Measurements from ENCODE around the gene PLTP. TPM values are rescaled to one million over a fixed set of nuclear protein-coding genes. Genes with fewer than 3 reads are reported as not detected.
"Not testable (repeated sequence)": the region's sequence is repeated elsewhere in the genome, so short reads cannot be mapped to it uniquely, and the experiment has no call there.

PLTP gene
- total and polyA plus RNA-seq, 2 donors = 51.5 to 221 TPM

DNA sequence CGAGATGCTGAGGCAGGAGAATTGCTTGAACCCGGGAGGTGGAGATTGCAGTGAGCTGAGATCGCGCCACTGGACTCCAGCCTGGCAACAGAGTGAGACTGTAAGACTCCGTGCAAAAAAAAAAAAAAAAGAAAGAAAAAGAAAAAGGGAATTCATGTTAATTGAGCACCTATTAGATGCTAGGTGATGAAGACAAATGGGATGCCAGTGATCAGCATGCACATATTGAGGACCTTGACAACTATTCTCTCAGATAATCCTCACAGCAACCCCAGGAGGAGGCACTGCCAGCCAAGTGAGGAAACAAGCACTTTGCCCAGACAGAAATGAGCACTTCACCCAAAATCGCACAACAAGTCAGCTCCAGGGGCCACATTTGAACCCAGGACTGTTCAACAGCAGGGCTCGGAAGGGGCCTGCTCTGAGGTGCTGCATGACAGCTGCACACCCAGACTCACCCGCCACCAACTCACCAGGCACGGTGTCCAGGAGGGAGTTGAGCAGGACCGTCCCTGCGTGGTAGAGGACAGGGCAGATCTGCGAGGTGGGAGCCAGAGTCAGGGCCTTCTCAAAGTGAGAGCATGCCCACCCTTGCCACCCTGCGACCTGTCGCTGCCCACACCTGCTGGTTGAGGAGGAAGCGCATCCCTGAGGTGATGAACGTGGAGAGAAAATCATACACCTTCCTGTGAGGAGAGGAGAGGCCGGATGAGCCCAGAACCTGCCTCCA lies 4.6 kb downstream of the PLTP start:
- Histone ChIP-seq H3K4me1 (ENCODE audit: insufficient read depth) (no peaks in the 10 kb centered on the region), H3K4me3 (ENCODE audit: low read depth, low read length) (no peak overlapping the region), H3K27ac (ENCODE audit: low read depth) (no peak overlapping the region), H3K36me3 (ENCODE audit: insufficient read depth) (no peaks in the 10 kb centered on the region)
- WGBS = 94% methylated on average over 17 of the region's 17 CpGs
- no peak for DNase-seq (ENCODE audit: extremely low spot score)

DNA sequence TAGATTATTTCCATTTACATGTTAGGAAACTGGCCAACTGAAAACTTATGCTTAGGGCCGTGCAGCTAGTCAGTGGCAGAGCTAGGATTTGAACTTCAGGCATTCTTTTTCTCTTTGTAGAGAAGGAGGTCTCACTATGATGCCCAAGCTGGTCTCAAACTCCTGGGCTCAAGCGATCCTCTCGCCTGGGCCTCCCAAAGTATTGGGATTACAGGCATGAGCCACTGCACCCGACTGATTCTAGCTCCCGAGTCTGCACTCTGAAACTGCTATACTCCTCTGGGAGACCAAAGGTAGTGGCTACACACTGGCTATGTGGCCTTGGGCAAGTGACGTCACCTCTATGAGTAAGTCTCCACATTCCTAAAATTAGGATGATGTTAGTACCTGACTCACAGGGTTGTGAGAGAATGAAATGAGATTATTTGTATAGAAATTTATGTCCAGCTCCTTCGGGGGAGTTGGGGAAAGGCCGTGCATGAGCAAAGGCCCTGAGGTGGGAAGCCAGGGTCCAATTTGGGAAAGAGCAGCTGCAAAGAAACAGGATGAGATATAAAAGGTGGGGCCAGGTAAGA lies 6.4 kb downstream of the PLTP start:
- no peaks in the 10 kb centered on the region for H3K4me1 ChIP-seq (ENCODE audit: insufficient read depth)
- 89% methylated on average over 8 of the region's 8 CpGs for WGBS
- H3K27ac ChIP-seq (ENCODE audit: low read depth) = no peak overlapping the region
- DNase-seq (ENCODE audit: extremely low spot score) = no peak
- H3K4me3 ChIP-seq (ENCODE audit: low read depth, low read length) = no peak overlapping the region
- H3K36me3 ChIP-seq (ENCODE audit: insufficient read depth) = no peaks in the 10 kb centered on the region

DNA sequence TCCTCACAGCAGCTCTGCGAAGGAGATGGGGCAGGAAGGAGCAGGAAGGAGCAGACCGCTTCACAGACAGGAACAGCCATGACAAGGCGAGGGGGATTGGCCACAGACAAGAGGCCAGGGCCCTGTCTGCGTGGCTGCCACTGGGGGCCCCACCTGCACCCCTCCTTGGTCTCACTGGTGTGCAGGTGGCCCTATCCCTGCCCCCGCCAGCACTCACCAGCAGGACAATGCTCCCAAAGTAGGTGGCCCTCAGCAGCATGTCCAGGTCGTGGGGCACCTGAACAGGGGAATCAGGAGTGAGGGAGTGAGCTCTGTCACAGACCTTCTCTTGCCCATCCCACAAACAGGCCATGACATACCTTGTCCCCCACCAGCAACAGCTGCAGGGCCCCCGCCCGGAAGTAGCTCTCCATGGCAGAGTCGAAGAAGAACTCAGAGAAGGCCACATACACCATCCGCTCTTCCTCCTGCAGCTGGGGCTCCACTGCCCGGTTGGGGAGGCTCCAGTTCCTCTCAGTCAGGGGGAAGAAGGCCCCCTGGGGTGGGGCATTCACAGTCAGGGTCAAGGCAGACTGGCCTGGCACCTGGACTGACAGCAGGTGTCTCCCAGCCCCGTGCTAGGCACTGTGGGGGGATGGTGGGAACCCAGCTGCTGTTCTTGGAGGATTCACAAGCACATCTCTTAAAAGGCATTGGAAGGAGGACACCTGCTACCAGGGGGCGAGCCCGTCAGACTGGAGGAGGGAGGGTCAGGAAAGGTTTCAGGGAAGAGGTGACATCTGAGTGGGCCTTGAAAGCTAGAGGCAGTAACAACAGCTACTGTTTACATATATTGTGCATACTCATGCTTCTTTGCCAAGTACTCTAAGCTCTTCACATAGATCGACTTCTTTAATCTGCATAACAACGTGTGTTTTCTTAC lies 7.1 kb downstream of the PLTP start:
- H3K36me3 ChIP-seq (ENCODE audit: insufficient read depth) = no peaks in the 10 kb centered on the region
- H3K4me3 ChIP-seq (ENCODE audit: low read depth, low read length) = no peak overlapping the region
- WGBS = 83% methylated on average over 16 of the region's 16 CpGs
- no peak overlapping the region for H3K27ac ChIP-seq (ENCODE audit: low read depth)
- DNase-seq (ENCODE audit: extremely low spot score) = no peak
- H3K4me1 ChIP-seq (ENCODE audit: insufficient read depth) = no peaks in the 10 kb centered on the region

DNA sequence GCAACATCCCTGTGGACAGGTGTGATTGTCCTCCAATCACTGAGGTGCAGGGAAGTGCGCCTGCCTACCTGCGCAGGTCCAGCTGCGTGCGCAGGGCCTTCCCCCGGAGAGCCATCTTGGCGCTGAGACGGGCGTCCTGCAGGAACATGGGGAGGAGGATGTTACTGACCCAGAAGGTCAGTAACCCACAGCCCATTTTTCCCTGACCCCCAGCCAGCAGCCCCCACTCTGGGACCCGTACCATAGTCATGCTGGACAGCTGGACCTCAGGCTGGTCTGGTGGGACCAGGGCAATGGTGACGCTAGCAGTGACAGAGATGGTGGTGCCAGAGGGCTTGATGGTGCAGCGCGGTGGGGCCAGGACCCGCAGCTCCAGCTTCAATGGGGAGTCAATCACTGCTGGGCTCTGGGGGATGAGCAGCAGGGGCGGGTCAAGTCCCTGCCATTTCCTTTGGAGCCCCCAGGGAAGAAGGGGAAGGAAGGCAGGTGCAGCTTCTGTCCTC lies 9.7 kb downstream of the PLTP start:
- no peak for DNase-seq (ENCODE audit: extremely low spot score)
- Histone ChIP-seq H3K27ac (ENCODE audit: low read depth) (no peak overlapping the region), H3K4me3 (ENCODE audit: low read depth, low read length) (no peak overlapping the region), H3K36me3 (ENCODE audit: insufficient read depth) (peaks cover 3% of the 10 kb centered on the region), H3K4me1 (ENCODE audit: insufficient read depth) (no peaks in the 10 kb centered on the region)
- 93% methylated on average over 14 of the region's 14 CpGs for WGBS

DNA sequence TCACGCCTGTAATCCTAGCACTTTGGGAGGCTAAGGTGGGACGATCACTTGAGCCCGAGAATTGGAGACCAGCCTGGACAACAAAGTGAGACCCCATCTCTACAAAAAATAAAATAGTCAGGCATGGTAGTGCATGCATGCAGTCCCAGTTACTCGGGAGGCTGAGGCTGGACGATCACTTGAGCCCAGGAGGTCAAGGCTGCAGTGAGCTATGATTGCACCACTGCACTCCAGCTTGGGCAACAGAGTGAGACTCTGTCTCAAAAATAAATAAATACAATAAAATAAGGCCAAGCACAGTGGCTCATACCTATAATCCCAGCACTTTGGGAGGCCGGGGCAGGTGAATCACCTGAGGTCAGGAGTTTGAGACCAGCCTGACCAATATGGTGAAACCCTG lies 10.6 kb downstream of the PLTP start:
- H3K4me1 ChIP-seq (ENCODE audit: insufficient read depth); H3K4me3 ChIP-seq (ENCODE audit: low read depth, low read length); H3K27ac ChIP-seq (ENCODE audit: low read depth); H3K36me3 ChIP-seq (ENCODE audit: insufficient read depth); DNase-seq (ENCODE audit: extremely low spot score): not testable (repeated sequence)
- WGBS = 96% methylated on average over 6 of the region's 6 CpGs

DNA sequence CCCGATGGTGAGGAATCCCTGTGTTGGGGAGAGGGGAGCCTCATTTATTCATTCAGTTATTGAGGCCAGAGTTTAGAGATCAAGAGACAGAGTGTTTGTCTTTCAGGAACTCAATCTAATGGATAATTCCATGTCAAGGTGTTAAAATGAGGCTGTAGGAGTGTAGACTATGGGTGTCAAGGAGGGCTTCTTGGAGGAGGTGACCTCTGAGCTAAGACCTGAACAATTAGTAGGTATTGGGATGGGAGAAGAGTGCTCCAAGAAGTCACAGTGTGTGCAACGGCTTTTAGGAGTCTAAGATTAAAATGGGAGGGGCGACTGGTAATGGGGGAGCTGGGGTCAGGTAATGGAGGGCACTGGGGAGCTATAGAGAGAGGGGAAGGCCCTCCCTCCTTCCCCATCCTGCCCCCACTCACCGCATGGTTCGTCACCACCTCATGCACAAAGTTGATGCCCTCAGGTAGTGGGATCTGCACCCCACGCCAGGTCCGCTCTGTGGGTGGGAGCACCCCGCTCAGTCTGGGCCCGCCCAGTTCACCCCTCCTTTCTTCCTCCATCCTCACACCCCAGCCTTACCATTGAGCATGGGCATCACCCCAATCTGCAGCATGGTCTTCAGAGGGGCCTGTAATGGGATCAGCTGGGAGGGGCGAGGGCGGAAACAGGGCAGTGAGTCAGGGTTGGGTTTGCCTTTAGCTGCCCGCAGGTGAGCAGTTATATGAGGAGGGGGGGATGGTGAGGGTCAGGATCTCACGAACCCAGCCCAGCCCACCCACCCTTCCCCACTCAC lies 12.7 kb downstream of the PLTP start:
- no peak for DNase-seq (ENCODE audit: extremely low spot score)
- no peak overlapping the region for H3K27ac ChIP-seq (ENCODE audit: low read depth)
- WGBS = 87% methylated on average over 13 of the region's 13 CpGs
- H3K36me3 ChIP-seq (ENCODE audit: insufficient read depth) = peaks cover 4% of the 10 kb centered on the region
- H3K4me1 ChIP-seq (ENCODE audit: insufficient read depth) = no peaks in the 10 kb centered on the region
- no peak overlapping the region for H3K4me3 ChIP-seq (ENCODE audit: low read depth, low read length)

DNA sequence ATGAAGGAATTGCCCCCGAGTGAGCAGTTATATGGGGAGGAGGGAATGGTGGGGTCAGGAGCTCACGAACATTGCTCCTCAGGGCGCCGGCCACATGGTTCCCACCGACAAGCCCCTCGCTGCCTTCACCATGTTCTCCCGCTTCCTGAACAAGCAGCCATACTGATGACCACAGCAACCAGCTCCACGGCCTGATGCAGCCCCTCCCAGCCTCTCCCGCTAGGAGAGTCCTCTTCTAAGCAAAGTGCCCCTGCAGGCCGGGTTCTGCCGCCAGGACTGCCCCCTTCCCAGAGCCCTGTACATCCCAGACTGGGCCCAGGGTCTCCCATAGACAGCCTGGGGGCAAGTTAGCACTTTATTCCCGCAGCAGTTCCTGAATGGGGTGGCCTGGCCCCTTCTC lies 13.7 kb downstream of the PLTP start:
- Histone ChIP-seq H3K4me3 (ENCODE audit: low read depth, low read length) (no peak overlapping the region), H3K27ac (ENCODE audit: low read depth) (no peak overlapping the region), H3K36me3 (ENCODE audit: insufficient read depth) (peaks cover 4% of the 10 kb centered on the region)

DNA sequence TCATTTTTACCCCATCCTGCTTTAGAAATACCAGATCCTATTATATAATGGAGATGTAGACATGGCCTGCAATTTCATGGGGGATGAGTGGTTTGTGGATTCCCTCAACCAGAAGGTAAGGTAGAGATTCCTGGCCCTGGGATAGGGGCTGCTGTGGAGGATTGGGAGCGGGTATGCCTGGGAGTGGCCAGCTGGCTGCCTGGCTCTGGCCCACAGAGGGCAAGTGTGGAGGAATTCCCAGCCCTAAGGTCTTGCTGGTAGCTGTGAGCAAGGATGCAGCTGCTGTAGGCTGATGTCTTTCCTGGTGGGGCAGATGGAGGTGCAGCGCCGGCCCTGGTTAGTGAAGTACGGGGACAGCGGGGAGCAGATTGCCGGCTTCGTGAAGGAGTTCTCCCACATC lies 14.3 kb downstream of the PLTP start:
- no peak overlapping the region for H3K27ac ChIP-seq (ENCODE audit: low read depth)
- no peaks in the 10 kb centered on the region for H3K4me1 ChIP-seq (ENCODE audit: insufficient read depth)
- WGBS = 95% methylated on average over 7 of the region's 7 CpGs
- no peak for DNase-seq (ENCODE audit: extremely low spot score)
- peaks cover 4% of the 10 kb centered on the region for H3K36me3 ChIP-seq (ENCODE audit: insufficient read depth)
- H3K4me3 ChIP-seq (ENCODE audit: low read depth, low read length) = no peak overlapping the region

More for the DNA sequence above, 13.7 kb downstream of the PLTP start:
- 82% methylated on average over 12 of the region's 12 CpGs for WGBS
- no peaks in the 10 kb centered on the region for H3K4me1 ChIP-seq (ENCODE audit: insufficient read depth)
- DNase-seq (ENCODE audit: extremely low spot score) = no peak

DNA sequence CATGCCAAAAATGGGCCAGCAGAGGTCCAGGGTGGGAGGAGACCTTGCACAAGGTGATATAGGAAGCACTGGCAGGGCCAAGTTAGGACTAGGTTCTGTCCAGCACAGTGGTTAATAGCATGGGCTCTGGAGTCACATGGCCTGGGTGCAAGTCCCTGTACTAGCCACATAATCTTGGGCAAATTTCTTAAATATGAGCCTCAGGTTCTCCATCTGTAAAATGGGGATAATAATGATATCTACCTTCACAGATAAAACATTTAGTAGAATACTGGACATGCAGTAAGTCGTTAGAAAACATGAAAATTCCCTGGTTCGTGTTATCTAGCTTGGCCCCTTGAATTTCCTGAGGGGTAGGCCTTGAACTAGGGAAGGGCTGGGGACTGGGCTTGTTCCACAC lies 14.7 kb downstream of the PLTP start:
- Histone ChIP-seq H3K27ac (ENCODE audit: low read depth) (no peak overlapping the region), H3K4me3 (ENCODE audit: low read depth, low read length) (no peak overlapping the region), H3K36me3 (ENCODE audit: insufficient read depth) (peaks cover 4% of the 10 kb centered on the region), H3K4me1 (ENCODE audit: insufficient read depth) (no peaks in the 10 kb centered on the region)
- WGBS = 84% methylated on average over 2 of the region's 2 CpGs
- DNase-seq (ENCODE audit: extremely low spot score) = no peak

DNA sequence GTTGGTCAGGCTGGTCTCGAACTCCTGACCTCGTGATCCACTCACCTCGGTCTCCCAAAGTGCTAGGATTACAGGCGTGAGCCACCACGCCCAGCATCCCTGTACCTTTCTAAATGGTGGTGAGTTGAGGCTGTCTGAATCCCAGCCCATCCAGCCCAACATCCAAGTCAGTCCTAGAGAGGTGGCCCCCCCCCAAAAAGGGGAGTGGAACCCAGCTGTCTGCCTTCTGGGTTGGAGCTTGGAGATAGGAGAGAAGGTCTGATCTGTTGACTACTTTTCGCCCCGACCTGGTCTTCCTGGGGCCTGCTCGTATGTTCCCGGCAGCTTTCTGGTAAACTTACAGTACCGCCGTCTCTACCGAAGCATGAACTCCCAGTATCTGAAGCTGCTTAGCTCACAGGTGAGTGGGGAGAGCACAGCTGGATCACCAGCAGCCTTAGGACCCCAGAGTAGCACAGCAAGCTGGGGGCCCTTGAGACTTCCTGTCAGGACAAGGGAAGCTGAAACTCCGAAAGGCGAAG lies 15.3 kb downstream of the PLTP start:
- H3K36me3 ChIP-seq (ENCODE audit: insufficient read depth) = peaks cover 4% of the 10 kb centered on the region
- H3K27ac ChIP-seq (ENCODE audit: low read depth) = no peak overlapping the region
- no peaks in the 10 kb centered on the region for H3K4me1 ChIP-seq (ENCODE audit: insufficient read depth)
- no peak for DNase-seq (ENCODE audit: extremely low spot score)
- WGBS = 92% methylated on average over 14 of the region's 14 CpGs
- H3K4me3 ChIP-seq (ENCODE audit: low read depth, low read length) = no peak overlapping the region

DNA sequence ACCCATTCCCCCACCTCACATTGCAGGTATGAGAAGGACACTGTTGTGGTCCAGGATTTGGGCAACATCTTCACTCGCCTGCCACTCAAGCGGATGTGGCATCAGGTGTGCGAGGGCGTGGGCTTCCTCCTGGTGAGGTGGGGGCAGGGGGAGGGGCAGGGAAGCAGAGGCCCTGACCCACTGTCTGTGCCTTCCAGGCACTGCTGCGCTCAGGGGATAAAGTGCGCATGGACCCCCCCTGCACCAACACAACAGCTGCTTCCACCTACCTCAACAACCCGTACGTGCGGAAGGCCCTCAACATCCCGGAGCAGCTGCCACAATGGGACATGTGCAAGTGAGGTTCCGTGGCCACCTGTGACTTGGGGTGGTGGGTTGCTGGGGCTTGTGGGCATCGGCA lies 17.2 kb downstream of the PLTP start:
- H3K36me3 ChIP-seq (ENCODE audit: insufficient read depth) = peaks cover 4% of the 10 kb centered on the region

DNA sequence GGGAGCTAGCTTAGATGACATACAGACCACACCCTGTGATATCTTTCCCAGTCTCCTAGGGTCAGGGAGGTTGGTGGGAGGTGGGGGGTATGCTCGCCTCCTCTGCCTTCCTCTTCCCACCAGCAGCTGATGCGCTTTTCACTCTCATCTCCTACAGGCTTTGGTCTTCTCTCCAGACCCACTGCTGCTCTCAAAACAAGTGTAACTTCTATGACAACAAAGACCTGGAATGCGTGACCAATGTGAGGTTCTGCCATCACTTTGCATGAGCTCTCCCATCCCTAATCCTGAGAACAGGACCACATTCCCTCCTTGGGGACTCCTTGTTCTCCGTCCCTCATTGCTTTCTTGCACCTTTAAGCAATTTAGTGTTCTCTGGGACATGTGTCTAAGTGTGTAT lies 18.1 kb downstream of the PLTP start:
- Histone ChIP-seq H3K27ac (ENCODE audit: low read depth) (no peak overlapping the region), H3K4me3 (ENCODE audit: low read depth, low read length) (no peak overlapping the region), H3K4me1 (ENCODE audit: insufficient read depth) (no peaks in the 10 kb centered on the region), H3K36me3 (ENCODE audit: insufficient read depth) (peaks cover 4% of the 10 kb centered on the region)
- 93% methylated on average over 4 of the region's 4 CpGs for WGBS
- no peak for DNase-seq (ENCODE audit: extremely low spot score)

More for the DNA sequence above, 17.2 kb downstream of the PLTP start:
- 78% methylated on average over 12 of the region's 12 CpGs for WGBS
- Histone ChIP-seq H3K27ac (ENCODE audit: low read depth) (no peak overlapping the region), H3K4me3 (ENCODE audit: low read depth, low read length) (no peak overlapping the region), H3K4me1 (ENCODE audit: insufficient read depth) (no peaks in the 10 kb centered on the region)
- no peak for DNase-seq (ENCODE audit: extremely low spot score)
